OCI-LY3 (cell line): Measurements from ENCODE around the gene C10orf105.

Source experiments
- CTCF ChIP-seq: fragments of 200-600, 300-600 bp; sonication (generic); IDR thresholded peaks from 2 replicates; pipeline ENCODE4 v1.5.1; 2014; ENCODE audit warnings: antibody characterized with exemption, low read length, low read depth
- EZH2phosphoT487 ChIP-seq: fragments of 200-600 bp; shearing (Covaris generic); IDR thresholded peaks from 2 replicates; pipeline ENCODE4 v1.6.1; 2018; ENCODE audit warnings: antibody characterized with exemption, mixed run types, low read depth

- TF ChIP-seq CTCF (no peak), EZH2phosphoT487 (no peak)
Measured at GRCh38 chr10:71690094-71690720, 29.4 kb downstream of the C10orf105 start.
